GM21576 (cell line): ENCODE results near the gene PHACTR3.

Source experiments
- ATAC-seq: cut with Tn5 transposase; IDR thresholded peaks from one replicate; pipeline ENCODE4 v1.9.1; 2021; ENCODE audit warnings: mild to moderate bottlenecking, moderate library complexity; ENCODE audit not compliant: unreplicated experiment

The PHACTR3 gene

GRCh38 chr20:59644371-59644939, 40.1 kb downstream of the PHACTR3 start:
- ATAC-seq: no peak

GRCh38 chr20:59645271-59645670, 40.9 kb downstream of the PHACTR3 start:
- no peak for ATAC-seq

- no peak for ATAC-seq
Observed at GRCh38 chr20:59645761-59646171, 41.4 kb downstream of the PHACTR3 start.

GRCh38 chr20:59646487-59646886, 42.1 kb downstream of the PHACTR3 start:
- ATAC-seq: no peak

GRCh38 chr20:59647271-59647670, 42.9 kb downstream of the PHACTR3 start:
- ATAC-seq: no peak

GRCh38 chr20:59648466-59649070, 44.2 kb downstream of the PHACTR3 start:
- ATAC-seq: no peak

GRCh38 chr20:59650418-59650817, 46.1 kb downstream of the PHACTR3 start:
- ATAC-seq: no peak

- no peak for ATAC-seq
Observed at GRCh38 chr20:59652381-59652780, 48.0 kb downstream of the PHACTR3 start.

- no peak for ATAC-seq
Observed at GRCh38 chr20:59656417-59656816, 52.1 kb downstream of the PHACTR3 start.

- ATAC-seq: no peak
Observed at GRCh38 chr20:59657459-59658046, 53.2 kb downstream of the PHACTR3 start.

- ATAC-seq: no peak
Observed at GRCh38 chr20:59660471-59660870, 56.1 kb downstream of the PHACTR3 start.

GRCh38 chr20:59661153-59661552, 56.8 kb downstream of the PHACTR3 start:
- ATAC-seq: no peak

GRCh38 chr20:59661621-59662020, 57.3 kb downstream of the PHACTR3 start:
- no peak for ATAC-seq

GRCh38 chr20:59662161-59662560, 57.8 kb downstream of the PHACTR3 start:
- ATAC-seq: no peak

GRCh38 chr20:59662856-59663512, 58.6 kb downstream of the PHACTR3 start:
- ATAC-seq: no peak

GRCh38 chr20:59663513-59664060, 59.2 kb downstream of the PHACTR3 start:
- no peak for ATAC-seq

GRCh38 chr20:59664421-59664941, 60.1 kb downstream of the PHACTR3 start:
- ATAC-seq: no peak

- no peak for ATAC-seq
Observed at GRCh38 chr20:59665656-59666555, 61.6 kb downstream of the PHACTR3 start.

- no peak for ATAC-seq
Observed at GRCh38 chr20:59666586-59666985, 62.2 kb downstream of the PHACTR3 start.

- ATAC-seq: no peak
Observed at GRCh38 chr20:59667131-59667530, 62.8 kb downstream of the PHACTR3 start.
